HepG2 (cell line): Measurements from ENCODE around the gene ZNF134. TPM values are rescaled to one million over a fixed set of nuclear protein-coding genes. Genes with fewer than 3 reads are reported as not detected.

Experiments used
- ETV6 ChIP-seq: sonication (generic); formaldehyde crosslinking; conservative IDR thresholded peaks from 2 replicates; pipeline ENCODE4 v1.4.0; 2020; ENCODE audit warnings: missing genetic modification reagents
- FOXC1 ChIP-seq: sonication (generic); formaldehyde crosslinking; IDR thresholded peaks from 2 replicates; pipeline ENCODE4 v1.8.0; 2022; ENCODE audit warnings: mild to moderate bottlenecking, missing genetic modification reagents, borderline replicate concordance
- GATA4 ChIP-seq: sonication (generic); IDR thresholded peaks from 2 replicates; pipeline ENCODE4 v1.6.1; 2016; ENCODE audit warnings: antibody characterized with exemption, low read depth, borderline replicate concordance
- HIVEP1 ChIP-seq: sonication (generic); formaldehyde crosslinking; IDR thresholded peaks from 2 replicates; pipeline ENCODE4 v1.4.0; 2020; ENCODE audit warnings: mild to moderate bottlenecking, missing genetic modification reagents
- HOXA5 ChIP-seq: sonication (generic); formaldehyde crosslinking; IDR thresholded peaks from 2 replicates; pipeline ENCODE4 v1.4.0; 2020; ENCODE audit warnings: missing genetic modification reagents
- KDM3A ChIP-seq: IDR thresholded peaks from 2 replicates; pipeline ENCODE4 v1.6.1; 2018; ENCODE audit warnings: low read depth, missing compliant biosample characterization
- REPIN1 ChIP-seq: sonication (generic); formaldehyde crosslinking; IDR thresholded peaks from 2 replicates; pipeline ENCODE4 v1.8.0; 2022; ENCODE audit warnings: missing genetic modification reagents, low read depth, mild to moderate bottlenecking, borderline replicate concordance
- RFX5 ChIP-seq: IDR thresholded peaks from 2 replicates; pipeline ENCODE4 v1.6.1; 2011; ENCODE audit warnings: low read depth, low read length, improper control_type of control experiment
- TBX2 ChIP-seq: sonication (generic); formaldehyde crosslinking; IDR thresholded peaks from 2 replicates; pipeline ENCODE4 v1.5.0; 2020; ENCODE audit warnings: missing genetic modification reagents, mild to moderate bottlenecking, borderline replicate concordance
- ZNF530 ChIP-seq: sonication (generic); formaldehyde crosslinking; IDR thresholded peaks from 2 replicates; pipeline ENCODE4 v1.5.0; 2020; ENCODE audit warnings: low read depth, mild to moderate bottlenecking, missing genetic modification reagents
- polyA plus RNA-seq, 8 experiments: library from polyadenylated mRNA; depleted of rRNA in 3 of 8; stranded (reverse) in 7 of 8; unstranded in 1 of 8; fragments of >200 nt; fragmentation: Illumina TruSeq in 4 of 8; extraction: Trizol in 4 of 8; gene quantifications; 2 replicates each; pipeline versions ENCODE4 v1.2.1 to v1.2.3, GENCODE V29; 2011 to 2016; ENCODE audit warnings: low read depth in 4 of 8, missing spikeins in 1 of 8, mixed read lengths in 1 of 8; ENCODE audit not compliant: insufficient read depth in 1 of 8
- total RNA-seq, 5 experiments: library from RNA; depleted of rRNA; stranded (reverse); fragments of >200 nt; fragmentation: Illumina TruSeq; extraction: Trizol; gene quantifications; 2 replicates each; pipeline ENCODE4 v1.2.3, GENCODE V29; 2016; ENCODE audit warnings: low read depth in 1 of 5
- TF ChIP-seq, protein P1 (sequence below): sonication (generic); formaldehyde crosslinking; IDR thresholded peaks from 2 replicates; pipeline ENCODE4 v1.8.0; 2022; ENCODE audit warnings: mild to moderate bottlenecking, missing genetic modification reagents
- TF ChIP-seq, protein P2 (sequence below): sonication (generic); formaldehyde crosslinking; IDR thresholded peaks from 2 replicates; pipeline ENCODE4 v1.8.1; 2023; ENCODE audit warnings: mild to moderate bottlenecking, missing genetic modification reagents
- TF ChIP-seq, protein P3 (sequence below): sonication (generic); formaldehyde crosslinking; IDR thresholded peaks from 2 replicates; pipeline ENCODE4 v1.4.0; 2020; ENCODE audit warnings: missing genetic modification reagents; ENCODE audit errors: not compliant biosample characterization
- TF ChIP-seq, protein P4 (sequence below): IDR thresholded peaks from 2 replicates; pipeline ENCODE4 v1.6.1; 2016; ENCODE audit warnings: mild to moderate bottlenecking

Gene ZNF134
- total and polyA plus RNA-seq, 2 of the 13 experiments (the other 11 are each of a cell fraction or from before 2014, with no cell fraction given): 6.8 to 17.1 TPM

DNA sequence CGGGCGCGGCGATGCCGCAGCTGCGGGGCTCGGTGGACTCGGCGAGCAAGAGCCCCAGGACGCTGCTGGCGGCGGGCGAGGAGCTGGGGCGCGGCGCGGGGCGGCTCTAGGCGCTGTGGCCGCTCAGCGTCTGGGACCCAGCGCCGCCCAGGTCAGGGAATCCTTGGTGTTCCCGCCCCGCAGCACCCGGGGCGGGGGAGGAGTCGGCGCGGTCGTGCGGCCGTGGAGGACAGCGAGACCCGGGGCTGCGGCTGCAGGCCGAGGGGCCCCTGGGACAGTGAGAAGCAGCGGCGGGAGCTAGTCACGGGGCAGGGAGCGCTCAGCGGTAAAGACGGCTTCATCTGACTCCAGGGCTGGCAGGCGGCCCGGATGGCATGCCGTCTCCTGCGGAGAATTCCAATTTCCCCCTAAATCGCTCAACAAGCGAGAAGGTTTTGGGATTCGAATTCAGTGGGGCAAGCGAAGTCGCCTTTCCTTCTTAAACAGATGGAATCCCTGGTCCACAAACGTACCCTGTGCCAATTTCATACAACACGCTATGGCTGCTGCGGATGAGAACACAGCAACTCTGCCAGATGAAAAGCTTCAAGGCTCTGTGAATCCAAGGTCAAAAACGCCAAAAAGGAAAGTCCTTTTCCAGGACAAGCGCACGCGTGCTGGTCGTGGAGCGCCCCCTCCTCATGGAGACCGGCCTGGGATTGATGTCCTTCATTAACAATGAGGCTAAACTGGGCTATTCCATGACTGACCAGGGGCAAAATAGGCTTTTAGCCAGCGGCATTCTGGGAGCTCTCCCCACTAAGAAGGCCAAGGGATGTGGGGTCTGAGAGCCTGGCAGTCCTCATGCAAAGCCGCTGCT is 50.5 kb downstream of the ZNF134 start (continued):
- TF ChIP-seq, protein P1, sequence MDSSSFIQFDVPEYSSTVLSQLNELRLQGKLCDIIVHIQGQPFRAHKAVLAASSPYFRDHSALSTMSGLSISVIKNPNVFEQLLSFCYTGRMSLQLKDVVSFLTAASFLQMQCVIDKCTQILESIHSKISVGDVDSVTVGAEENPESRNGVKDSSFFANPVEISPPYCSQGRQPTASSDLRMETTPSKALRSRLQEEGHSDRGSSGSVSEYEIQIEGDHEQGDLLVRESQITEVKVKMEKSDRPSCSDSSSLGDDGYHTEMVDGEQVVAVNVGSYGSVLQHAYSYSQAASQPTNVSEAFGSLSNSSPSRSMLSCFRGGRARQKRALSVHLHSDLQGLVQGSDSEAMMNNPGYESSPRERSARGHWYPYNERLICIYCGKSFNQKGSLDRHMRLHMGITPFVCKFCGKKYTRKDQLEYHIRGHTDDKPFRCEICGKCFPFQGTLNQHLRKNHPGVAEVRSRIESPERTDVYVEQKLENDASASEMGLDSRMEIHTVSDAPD (CRISPR knock-in tag): peak; percentile 62; the same call in 1 of the 2 replicates
- TF ChIP-seq, protein P2, sequence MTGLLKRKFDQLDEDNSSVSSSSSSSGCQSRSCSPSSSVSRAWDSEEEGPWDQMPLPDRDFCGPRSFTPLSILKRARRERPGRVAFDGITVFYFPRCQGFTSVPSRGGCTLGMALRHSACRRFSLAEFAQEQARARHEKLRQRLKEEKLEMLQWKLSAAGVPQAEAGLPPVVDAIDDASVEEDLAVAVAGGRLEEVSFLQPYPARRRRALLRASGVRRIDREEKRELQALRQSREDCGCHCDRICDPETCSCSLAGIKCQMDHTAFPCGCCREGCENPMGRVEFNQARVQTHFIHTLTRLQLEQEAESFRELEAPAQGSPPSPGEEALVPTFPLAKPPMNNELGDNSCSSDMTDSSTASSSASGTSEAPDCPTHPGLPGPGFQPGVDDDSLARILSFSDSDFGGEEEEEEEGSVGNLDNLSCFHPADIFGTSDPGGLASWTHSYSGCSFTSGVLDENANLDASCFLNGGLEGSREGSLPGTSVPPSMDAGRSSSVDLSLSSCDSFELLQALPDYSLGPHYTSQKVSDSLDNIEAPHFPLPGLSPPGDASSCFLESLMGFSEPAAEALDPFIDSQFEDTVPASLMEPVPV (CRISPR knock-in tag): peak; percentile 85; the same call in 1 of the 2 replicates
- TF ChIP-seq FOXC1 (CRISPR knock-in tag): 0 out of 2 replicates have a peak, but pooled peaks have one; percentile 53
- TF ChIP-seq ZNF530: 0 out of 2 replicates have a peak, but pooled peaks have one; percentile 79
- peak; percentile 57 for TF ChIP-seq REPIN1 (CRISPR knock-in tag)
- TF ChIP-seq KDM3A (CRISPR knock-in tag): peak; percentile 76
- TF ChIP-seq HOXA5 (CRISPR knock-in tag): no peak
- TF ChIP-seq, protein P3, sequence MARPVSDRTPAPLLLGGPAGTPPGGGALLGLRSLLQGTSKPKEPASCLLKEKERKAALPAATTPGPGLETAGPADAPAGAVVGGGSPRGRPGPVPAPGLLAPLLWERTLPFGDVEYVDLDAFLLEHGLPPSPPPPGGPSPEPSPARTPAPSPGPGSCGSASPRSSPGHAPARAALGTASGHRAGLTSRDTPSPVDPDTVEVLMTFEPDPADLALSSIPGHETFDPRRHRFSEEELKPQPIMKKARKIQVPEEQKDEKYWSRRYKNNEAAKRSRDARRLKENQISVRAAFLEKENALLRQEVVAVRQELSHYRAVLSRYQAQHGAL (CRISPR knock-in tag): peak; percentile 43
- TF ChIP-seq, protein P4, sequence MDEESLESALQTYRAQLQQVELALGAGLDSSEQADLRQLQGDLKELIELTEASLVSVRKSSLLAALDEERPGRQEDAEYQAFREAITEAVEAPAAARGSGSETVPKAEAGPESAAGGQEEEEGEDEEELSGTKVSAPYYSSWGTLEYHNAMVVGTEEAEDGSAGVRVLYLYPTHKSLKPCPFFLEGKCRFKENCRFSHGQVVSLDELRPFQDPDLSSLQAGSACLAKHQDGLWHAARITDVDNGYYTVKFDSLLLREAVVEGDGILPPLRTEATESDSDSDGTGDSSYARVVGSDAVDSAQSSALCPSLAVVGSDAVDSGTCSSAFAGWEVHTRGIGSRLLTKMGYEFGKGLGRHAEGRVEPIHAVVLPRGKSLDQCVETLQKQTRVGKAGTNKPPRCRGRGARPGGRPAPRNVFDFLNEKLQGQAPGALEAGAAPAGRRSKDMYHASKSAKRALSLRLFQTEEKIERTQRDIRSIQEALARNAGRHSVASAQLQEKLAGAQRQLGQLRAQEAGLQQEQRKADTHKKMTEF: peak; percentile 67
- TF ChIP-seq GATA4: 0 out of 2 replicates have a peak, but pooled peaks have one; percentile 32
- no peak for TF ChIP-seq ETV6 (CRISPR knock-in tag)
- peak; percentile 59; the same call in 1 of the 2 replicates for TF ChIP-seq HIVEP1
- peak; percentile 63; the same call in 1 of the 2 replicates for TF ChIP-seq TBX2 (CRISPR knock-in tag)
- TF ChIP-seq RFX5: no peak
